ENCODE measurements around the gene ZMYM1. TPM values are rescaled to one million over a fixed set of nuclear protein-coding genes. Genes with fewer than 3 reads are reported as not detected.
"Not testable (repeated sequence)": the region's sequence is repeated elsewhere in the genome, so short reads cannot be mapped to it uniquely, and the experiment has no call there.

ZMYM1 gene
- total and polyA plus RNA-seq, 2 donors: 8.6 to 10.3 TPM

GRCh38 chr1:35038723-35039122 lies 40.5 kb upstream of the ZMYM1 start:
- Histone ChIP-seq H3K9me3 (ENCODE audit: control insufficient read depth in 2 of 2, insufficient read depth in 1 of 2, low read length in 1 of 2) (no peaks in the 10 kb centered on the region), H3K27ac (ENCODE audit: low read depth in 1 of 2, low read length in 1 of 2) (no peak overlapping the region), H3K4me1 (ENCODE audit: control insufficient read depth in 2 of 2, insufficient read depth in 2 of 2, low read length in 2 of 2) (no peaks in the 10 kb centered on the region), H3K36me3 (ENCODE audit: control insufficient read depth in 2 of 2, insufficient read depth in 2 of 2, low read length in 1 of 2) (no peaks in the 10 kb centered on the region), H3K4me3 (ENCODE audit: low read length in 2 of 2) (no peak overlapping the region), H3K27me3 (ENCODE audit: control insufficient read depth in 2 of 2, insufficient read depth in 1 of 2, low read length in 1 of 2) (no peaks in the 10 kb centered on the region)
- 100% methylated on average over 1 of the region's 1 CpG for WGBS
- DNase-seq (ENCODE audit: low read depth in 6 of 9, low spot score in 9 of 9): no peak

GRCh38 chr1:35043498-35043897 lies 35.7 kb upstream of the ZMYM1 start:
- H3K4me1 ChIP-seq (ENCODE audit: control insufficient read depth in 2 of 2, insufficient read depth in 2 of 2, low read length in 2 of 2): no peaks in the 10 kb centered on the region
- 84% methylated on average over 3 of the region's 3 CpGs for WGBS
- H3K9me3 ChIP-seq (ENCODE audit: control insufficient read depth in 2 of 2, insufficient read depth in 1 of 2, low read length in 1 of 2): no peaks in the 10 kb centered on the region
- H3K4me3 ChIP-seq (ENCODE audit: low read length in 2 of 2): no peak overlapping the region
- DNase-seq (ENCODE audit: low read depth in 6 of 9, low spot score in 9 of 9): no peak
- H3K36me3 ChIP-seq (ENCODE audit: control insufficient read depth in 2 of 2, insufficient read depth in 2 of 2, low read length in 1 of 2): no peaks in the 10 kb centered on the region
- no peaks in the 10 kb centered on the region for H3K27me3 ChIP-seq (ENCODE audit: control insufficient read depth in 2 of 2, insufficient read depth in 1 of 2, low read length in 1 of 2)
- no peak overlapping the region for H3K27ac ChIP-seq (ENCODE audit: low read depth in 1 of 2, low read length in 1 of 2)

- Histone ChIP-seq H3K9me3 (ENCODE audit: control insufficient read depth in 2 of 2, insufficient read depth in 1 of 2, low read length in 1 of 2) (no peaks in the 10 kb centered on the region), H3K36me3 (ENCODE audit: control insufficient read depth in 2 of 2, insufficient read depth in 2 of 2, low read length in 1 of 2) (no peaks in the 10 kb centered on the region), H3K4me1 (ENCODE audit: control insufficient read depth in 2 of 2, insufficient read depth in 2 of 2, low read length in 2 of 2) (no peaks in the 10 kb centered on the region), H3K27me3 (ENCODE audit: control insufficient read depth in 2 of 2, insufficient read depth in 1 of 2, low read length in 1 of 2) (no peaks in the 10 kb centered on the region), H3K27ac (ENCODE audit: low read depth in 1 of 2, low read length in 1 of 2) (no peak overlapping the region), H3K4me3 (ENCODE audit: low read length in 2 of 2) (no peak overlapping the region)
- WGBS: 94% methylated on average over 1 of the region's 1 CpG
- no peak for DNase-seq (ENCODE audit: low read depth in 6 of 9, low spot score in 9 of 9)
These were observed 34.8 kb upstream of the ZMYM1 start for GRCh38 chr1:35044431-35044830.

- H3K27me3 ChIP-seq (ENCODE audit: control insufficient read depth in 2 of 2, insufficient read depth in 1 of 2, low read length in 1 of 2): no peaks in the 10 kb centered on the region
- no peak overlapping the region for H3K27ac ChIP-seq (ENCODE audit: low read depth in 1 of 2, low read length in 1 of 2)
- H3K4me1 ChIP-seq (ENCODE audit: control insufficient read depth in 2 of 2, insufficient read depth in 2 of 2, low read length in 2 of 2): no peaks in the 10 kb centered on the region
- 93% methylated on average over 5 of the region's 5 CpGs for WGBS
- no peak overlapping the region for H3K4me3 ChIP-seq (ENCODE audit: low read length in 2 of 2)
- no peaks in the 10 kb centered on the region for H3K9me3 ChIP-seq (ENCODE audit: control insufficient read depth in 2 of 2, insufficient read depth in 1 of 2, low read length in 1 of 2)
- no peaks in the 10 kb centered on the region for H3K36me3 ChIP-seq (ENCODE audit: control insufficient read depth in 2 of 2, insufficient read depth in 2 of 2, low read length in 1 of 2)
- DNase-seq (ENCODE audit: low read depth in 6 of 9, low spot score in 9 of 9): no peak
These were observed 32.5 kb upstream of the ZMYM1 start for GRCh38 chr1:35046730-35047129.

GRCh38 chr1:35047188-35047858 lies 31.9 kb upstream of the ZMYM1 start:
- no peak for DNase-seq (ENCODE audit: low read depth in 6 of 9, low spot score in 9 of 9)
- 59% methylated on average over 2 of the region's 2 CpGs for WGBS
- H3K4me3 ChIP-seq (ENCODE audit: low read length in 2 of 2): no peak overlapping the region
- H3K27me3 ChIP-seq (ENCODE audit: control insufficient read depth in 2 of 2, insufficient read depth in 1 of 2, low read length in 1 of 2): no peaks in the 10 kb centered on the region
- no peaks in the 10 kb centered on the region for H3K36me3 ChIP-seq (ENCODE audit: control insufficient read depth in 2 of 2, insufficient read depth in 2 of 2, low read length in 1 of 2)
- no peaks in the 10 kb centered on the region for H3K4me1 ChIP-seq (ENCODE audit: control insufficient read depth in 2 of 2, insufficient read depth in 2 of 2, low read length in 2 of 2)
- H3K27ac ChIP-seq (ENCODE audit: low read depth in 1 of 2, low read length in 1 of 2): no peak overlapping the region
- H3K9me3 ChIP-seq (ENCODE audit: control insufficient read depth in 2 of 2, insufficient read depth in 1 of 2, low read length in 1 of 2): no peaks in the 10 kb centered on the region

GRCh38 chr1:35049116-35049515 lies 30.1 kb upstream of the ZMYM1 start:
- Histone ChIP-seq H3K27me3 (ENCODE audit: control insufficient read depth in 2 of 2, insufficient read depth in 1 of 2, low read length in 1 of 2) (no peaks in the 10 kb centered on the region), H3K9me3 (ENCODE audit: control insufficient read depth in 2 of 2, insufficient read depth in 1 of 2, low read length in 1 of 2) (no peaks in the 10 kb centered on the region), H3K27ac (ENCODE audit: low read depth in 1 of 2, low read length in 1 of 2) (no peak overlapping the region), H3K4me3 (ENCODE audit: low read length in 2 of 2) (no peak overlapping the region), H3K4me1 (ENCODE audit: control insufficient read depth in 2 of 2, insufficient read depth in 2 of 2, low read length in 2 of 2) (no peaks in the 10 kb centered on the region), H3K36me3 (ENCODE audit: control insufficient read depth in 2 of 2, insufficient read depth in 2 of 2, low read length in 1 of 2) (no peaks in the 10 kb centered on the region)
- WGBS: 91% methylated on average over 12 of the region's 12 CpGs
- no peak for DNase-seq (ENCODE audit: low read depth in 6 of 9, low spot score in 9 of 9)

GRCh38 chr1:35053433-35053832 lies 25.8 kb upstream of the ZMYM1 start:
- DNase-seq (ENCODE audit: low read depth in 6 of 9, low spot score in 9 of 9): no peak
- Histone ChIP-seq H3K4me1 (ENCODE audit: control insufficient read depth in 2 of 2, insufficient read depth in 2 of 2, low read length in 2 of 2) (no peaks in the 10 kb centered on the region), H3K9me3 (ENCODE audit: control insufficient read depth in 2 of 2, insufficient read depth in 1 of 2, low read length in 1 of 2) (no peaks in the 10 kb centered on the region), H3K36me3 (ENCODE audit: control insufficient read depth in 2 of 2, insufficient read depth in 2 of 2, low read length in 1 of 2) (no peaks in the 10 kb centered on the region), H3K27me3 (ENCODE audit: control insufficient read depth in 2 of 2, insufficient read depth in 1 of 2, low read length in 1 of 2) (no peaks in the 10 kb centered on the region), H3K4me3 (ENCODE audit: low read length in 2 of 2) (no peak overlapping the region), H3K27ac (ENCODE audit: low read depth in 1 of 2, low read length in 1 of 2) (no peak overlapping the region)
- WGBS: 97% methylated on average over 3 of the region's 3 CpGs

GRCh38 chr1:35054282-35054681 lies 24.9 kb upstream of the ZMYM1 start:
- WGBS: 83% methylated on average over 3 of the region's 3 CpGs
- not testable (repeated sequence) for H3K9me3 ChIP-seq (ENCODE audit: control insufficient read depth in 2 of 2, insufficient read depth in 1 of 2, low read length in 1 of 2)

GRCh38 chr1:35058321-35058720 lies 20.9 kb upstream of the ZMYM1 start:
- not testable (repeated sequence) for H3K9me3 ChIP-seq (ENCODE audit: control insufficient read depth in 2 of 2, insufficient read depth in 1 of 2, low read length in 1 of 2); H3K4me1 ChIP-seq (ENCODE audit: control insufficient read depth in 2 of 2, insufficient read depth in 2 of 2, low read length in 2 of 2); H3K27me3 ChIP-seq (ENCODE audit: control insufficient read depth in 2 of 2, insufficient read depth in 1 of 2, low read length in 1 of 2); DNase-seq (ENCODE audit: low read depth in 6 of 9, low spot score in 9 of 9); H3K4me3 ChIP-seq (ENCODE audit: low read length in 2 of 2); H3K27ac ChIP-seq (ENCODE audit: low read depth in 1 of 2, low read length in 1 of 2); H3K36me3 ChIP-seq (ENCODE audit: control insufficient read depth in 2 of 2, insufficient read depth in 2 of 2, low read length in 1 of 2)
- WGBS: 98% methylated on average over 7 of the region's 7 CpGs

More at GRCh38 chr1:35054282-35054681, 24.9 kb upstream of the ZMYM1 start:
- not testable (repeated sequence) for H3K27ac ChIP-seq (ENCODE audit: low read depth in 1 of 2, low read length in 1 of 2); H3K4me3 ChIP-seq (ENCODE audit: low read length in 2 of 2); H3K27me3 ChIP-seq (ENCODE audit: control insufficient read depth in 2 of 2, insufficient read depth in 1 of 2, low read length in 1 of 2); H3K36me3 ChIP-seq (ENCODE audit: control insufficient read depth in 2 of 2, insufficient read depth in 2 of 2, low read length in 1 of 2); H3K4me1 ChIP-seq (ENCODE audit: control insufficient read depth in 2 of 2, insufficient read depth in 2 of 2, low read length in 2 of 2); DNase-seq (ENCODE audit: low read depth in 6 of 9, low spot score in 9 of 9)

Measured in thymus (tissue), 11 donors.